GM12801 (cell line): ENCODE measurements around the gene CD36.

Experiments used
- CTCF ChIP-seq: IDR thresholded peaks from one replicate; pipeline ENCODE4 v1.5.1; 2011; ENCODE audit warnings: control low read depth; ENCODE audit not compliant: insufficient read length; ENCODE audit errors: extremely low read depth

The CD36 gene

GRCh38 chr7:80643336-80643915 is 5.0 kb downstream of the CD36 start:
- no peak for TF ChIP-seq CTCF

- no peak for TF ChIP-seq CTCF
These were observed 5.6 kb downstream of the CD36 start for GRCh38 chr7:80644054-80644453.

GRCh38 chr7:80646083-80646865 is 7.8 kb downstream of the CD36 start:
- TF ChIP-seq CTCF = no peak

- no peak for TF ChIP-seq CTCF
These were observed 9.0 kb downstream of the CD36 start for GRCh38 chr7:80647436-80647835.

GRCh38 chr7:80648031-80648600 is 9.7 kb downstream of the CD36 start:
- no peak for TF ChIP-seq CTCF

GRCh38 chr7:80649011-80649410 is 10.6 kb downstream of the CD36 start:
- no peak for TF ChIP-seq CTCF

- TF ChIP-seq CTCF = no peak
These were observed 11.6 kb downstream of the CD36 start for GRCh38 chr7:80650030-80650429.
